Measurements from ENCODE around the gene TTC23.

GRCh38 chr15:99172989-99173388 is 76.4 kb downstream of the TTC23 start:
- TF ChIP-seq POLR2A (IDR thresholded peaks at IDR 0.05; ENCODE audit: low read length) (no peak), GATA1 (IDR thresholded peaks at IDR 0.05; ENCODE audit: low read depth, low read length) (no peak)

Data from erythroblast (primary cell).